ENCODE results near the gene TRH.
A peak's percentile ranks its signal among the peaks of the same experiment; 100 is the strongest.
"Not testable (repeated sequence)": the region's sequence is repeated elsewhere in the genome, so short reads cannot be mapped to it uniquely, and the experiment has no call there.

Gene TRH

DNA sequence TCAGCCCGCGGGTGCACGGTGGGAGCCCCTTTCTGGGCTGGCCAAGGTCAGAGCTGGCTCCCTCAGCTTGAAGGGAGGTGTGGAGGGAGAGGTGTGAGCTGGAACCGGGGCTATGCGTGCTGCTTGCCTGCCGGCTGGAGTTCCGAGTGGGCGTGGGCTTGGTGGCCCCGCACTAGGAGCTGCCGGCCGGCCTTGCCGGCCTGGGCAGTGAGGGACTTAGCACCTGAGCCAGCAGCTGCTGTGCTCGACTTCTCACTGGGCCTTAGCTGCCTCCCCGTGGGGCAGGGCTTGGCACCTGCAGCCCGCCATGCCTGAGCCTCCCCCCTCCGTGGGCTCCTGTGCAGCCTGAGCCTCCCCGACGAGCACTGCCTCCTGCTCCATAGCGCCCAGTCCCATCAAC lies 36.0 kb downstream of the TRH start:
- DNase-seq (ENCODE audit: low spot score), result no peak

DNA sequence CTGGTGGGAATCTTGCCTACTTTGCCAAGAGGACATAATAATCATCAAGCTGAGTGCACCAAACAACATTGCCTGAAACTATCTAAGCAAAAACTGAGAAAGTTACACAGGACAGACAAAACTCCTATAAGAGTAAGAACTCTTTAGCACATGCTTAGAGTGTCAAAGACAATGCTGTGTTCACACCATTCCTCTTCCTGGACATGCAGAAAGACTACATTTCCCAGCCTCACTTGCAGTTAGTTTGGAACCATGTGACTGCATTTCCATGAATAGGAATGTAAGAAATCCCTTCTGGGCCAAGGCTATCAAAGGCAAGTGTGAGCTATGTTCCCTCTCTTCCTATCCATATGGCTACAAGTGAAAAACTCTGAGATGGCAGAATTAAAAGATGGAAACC lies 37.6 kb downstream of the TRH start:
- DNase-seq (ENCODE audit: low spot score), result not testable (repeated sequence)

DNA sequence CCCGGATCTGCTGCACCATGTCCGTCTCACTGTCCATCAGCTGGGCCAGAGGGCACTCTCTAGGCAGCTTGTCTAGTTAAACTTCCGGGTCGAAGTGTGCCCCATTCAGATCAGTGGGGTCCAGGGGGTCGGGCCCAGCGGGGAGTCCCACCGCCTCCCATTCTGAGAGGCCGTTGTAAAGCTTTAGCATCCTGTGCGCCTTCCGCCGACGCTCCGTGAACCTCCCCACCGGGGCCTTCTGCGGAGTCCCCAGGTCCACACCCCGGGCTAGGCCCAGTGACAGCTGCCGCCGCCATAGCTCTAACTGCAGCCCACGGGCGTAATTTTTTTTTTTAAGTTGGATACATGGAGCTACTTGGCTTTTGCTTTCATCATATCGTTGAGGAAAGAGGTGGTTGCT lies 38.7 kb downstream of the TRH start:
- DNase-seq (ENCODE audit: low spot score), result not testable (repeated sequence)

DNA sequence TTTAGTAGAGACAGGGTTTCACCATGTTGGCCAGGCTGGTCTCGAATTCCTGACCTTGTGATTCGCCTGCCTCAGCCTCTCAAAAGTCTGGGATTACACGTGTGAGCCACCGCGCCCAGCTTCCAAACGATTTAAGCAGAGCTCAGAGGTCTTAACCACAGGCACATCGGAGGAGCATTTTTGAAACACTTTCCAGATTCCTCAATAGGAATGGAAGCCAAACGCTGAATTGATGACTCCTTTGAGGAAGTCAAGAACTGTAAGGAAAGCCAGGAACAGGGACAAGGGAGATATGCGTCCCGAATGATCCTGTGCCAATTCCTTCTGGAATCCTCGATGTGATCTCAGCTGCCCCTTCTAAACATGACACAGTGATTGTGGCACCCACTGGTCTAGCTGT lies 40.0 kb downstream of the TRH start:
- DNase-seq (ENCODE audit: low spot score), result peak; percentile 42

DNA sequence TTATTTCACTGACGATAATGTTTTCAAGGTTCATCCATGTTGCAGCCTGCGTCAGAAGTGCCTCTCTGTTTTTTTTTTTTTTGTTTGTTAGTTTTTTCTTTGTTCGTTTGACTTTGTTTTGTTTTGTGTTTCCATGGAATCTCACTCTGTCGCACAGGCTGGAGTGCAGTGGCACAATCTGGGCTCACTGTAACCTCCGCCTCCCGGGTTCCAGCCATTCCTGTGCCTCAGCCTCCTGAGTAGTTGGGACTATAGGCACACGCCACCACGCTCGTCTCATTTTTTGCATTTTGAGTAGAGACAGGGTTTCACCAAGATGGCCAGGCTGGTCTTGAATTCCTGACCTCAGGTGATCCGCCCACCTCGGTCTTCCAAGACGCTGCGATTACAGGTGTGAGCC lies 43.1 kb downstream of the TRH start:
- DNase-seq (ENCODE audit: low spot score), result not testable (repeated sequence)

DNA sequence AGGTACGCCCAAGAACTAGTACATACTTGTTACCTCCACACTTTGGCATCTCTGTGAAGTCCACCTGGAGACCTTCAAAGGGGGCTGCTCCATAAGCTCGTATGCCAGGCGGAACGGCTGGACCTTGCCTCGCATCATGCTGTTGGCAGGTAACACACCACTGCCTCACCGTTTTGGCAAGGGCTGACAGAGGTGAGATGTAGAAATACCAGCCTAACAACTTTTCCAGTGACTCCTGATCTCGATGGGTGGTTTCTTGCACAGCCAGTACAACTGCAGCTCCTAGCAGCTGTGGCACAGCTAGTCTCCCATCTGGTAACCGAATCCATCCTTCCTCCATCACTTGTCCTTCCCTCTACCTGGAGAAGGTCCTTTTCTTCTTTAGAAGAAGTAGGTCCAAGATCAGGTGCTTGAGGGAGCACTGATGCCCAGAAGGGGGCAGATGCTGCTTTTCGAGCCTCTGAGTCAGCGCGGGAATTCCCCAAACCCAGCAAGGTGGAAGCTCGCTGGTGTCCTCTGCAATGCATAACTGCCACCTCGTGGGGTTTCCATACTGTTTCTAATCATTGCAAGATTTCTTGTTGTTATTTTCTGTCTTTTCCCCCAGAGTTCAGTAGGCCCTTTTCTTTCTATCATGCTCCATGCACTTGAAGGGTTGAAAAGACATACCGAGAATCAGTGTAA lies 51.8 kb downstream of the TRH start:
- DNase-seq (ENCODE audit: low spot score), result not testable (repeated sequence)

DNA sequence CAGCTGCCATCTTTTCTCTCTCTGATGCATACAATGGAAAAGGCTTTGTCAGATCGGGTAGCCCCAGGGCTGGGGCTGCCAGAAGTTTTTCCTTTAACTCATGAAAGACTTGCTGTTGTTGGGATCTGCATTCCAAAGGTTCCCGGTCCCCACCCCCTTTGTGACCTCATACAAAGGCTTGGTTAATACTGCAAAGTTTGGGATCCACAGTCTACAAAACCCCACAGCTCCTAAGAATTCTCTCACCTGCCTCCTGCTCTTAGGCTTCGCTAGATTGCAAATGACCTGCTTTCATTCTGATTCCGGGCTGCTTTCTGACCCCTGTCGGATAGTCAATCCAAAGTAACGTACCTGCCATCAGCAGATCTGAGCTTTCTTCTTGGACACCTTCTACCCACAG lies 52.9 kb downstream of the TRH start:
- DNase-seq (ENCODE audit: low spot score), result not testable (repeated sequence)

All from GM03348 (cell line).